GM12891 (cell line): ENCODE measurements around the gene RALGAPA2.
A peak's percentile ranks its signal among the peaks of the same experiment; 100 is the strongest.

ENCODE experiments used
- DNase-seq: peaks from one replicate; pipeline ENCODE4 v3.0.0; 2011; ENCODE audit warnings: low spot score; ENCODE audit not compliant: insufficient read length
- FAIRE-seq: peaks from 2 replicates; lab custom pipeline; 2011; peaks lifted over from hg19 to GRCh38; lab: Jason Lieb, UNC
- PAX5 ChIP-seq: IDR thresholded peaks from 2 replicates; pipeline ENCODE4 v1.6.1; 2011; ENCODE audit warnings: low read length, moderate library complexity, mild to moderate bottlenecking; ENCODE audit not compliant: insufficient read depth, severe bottlenecking
- POLR2A ChIP-seq: IDR thresholded peaks from 2 replicates; pipeline ENCODE4 v1.6.1; 2011; ENCODE audit warnings: low read depth, low read length, control low read depth
- POLR2AphosphoS5 ChIP-seq: IDR thresholded peaks from 2 replicates; pipeline ENCODE4 v1.6.1; 2011; ENCODE audit warnings: low read depth, low read length, control low read depth
- POU2F2 ChIP-seq: IDR thresholded peaks from 2 replicates; pipeline ENCODE4 v1.6.1; 2011; ENCODE audit warnings: low read depth, mild to moderate bottlenecking, control low read depth, low read length, moderate library complexity
- SPI1 ChIP-seq: IDR thresholded peaks from 2 replicates; pipeline ENCODE4 v1.6.1; 2011; ENCODE audit warnings: low read depth, low read length, control low read depth
- TAF1 ChIP-seq: IDR thresholded peaks from 2 replicates; pipeline ENCODE4 v1.6.1; 2011; ENCODE audit warnings: low read depth, low read length, control low read depth

The RALGAPA2 gene

DNA sequence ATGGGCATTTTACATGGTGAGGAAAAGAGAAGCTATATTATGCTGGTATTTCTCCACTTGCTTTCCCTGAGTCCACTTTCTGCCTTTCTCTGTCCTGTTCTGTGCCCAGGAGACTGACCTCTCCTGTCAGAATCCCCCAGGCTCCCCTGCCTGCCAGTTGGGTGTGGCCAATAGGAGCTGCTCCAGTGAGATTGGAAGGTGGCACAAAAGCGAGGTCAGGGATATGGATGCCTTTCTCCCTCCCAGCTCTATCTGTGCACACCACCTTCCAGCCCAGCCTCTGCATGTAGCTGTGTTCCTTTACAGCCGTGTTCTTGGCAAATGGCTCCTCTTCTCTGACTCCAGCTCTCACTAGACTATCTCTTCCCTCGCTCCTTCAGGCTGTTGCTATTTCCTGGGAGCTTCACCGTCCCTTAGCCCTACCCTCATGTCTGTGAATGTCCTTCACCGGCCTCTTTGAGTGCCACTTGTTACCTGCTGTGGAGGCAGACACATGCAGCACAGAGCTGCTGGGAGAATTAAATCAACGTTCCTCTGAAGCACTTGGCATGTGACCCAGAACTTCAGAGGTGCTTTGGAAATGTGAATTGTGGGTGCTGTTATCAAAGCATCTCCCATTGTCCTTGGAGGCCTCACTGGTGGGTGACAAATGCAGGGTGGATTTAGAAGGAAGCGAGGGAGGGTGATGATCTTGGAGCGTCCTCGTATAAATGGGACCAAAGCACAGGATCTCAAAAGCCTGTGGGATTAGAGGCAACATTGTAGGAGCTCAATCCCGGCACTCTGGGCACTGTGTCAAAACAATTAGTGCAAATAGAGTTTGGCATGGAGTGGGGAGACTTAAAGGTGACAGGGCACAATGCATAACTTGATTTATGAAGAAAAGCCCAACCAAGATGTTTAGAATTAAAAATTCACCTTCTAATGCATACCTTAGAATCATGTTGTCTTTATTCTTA is 28.9 kb upstream of the RALGAPA2 start:
- DNase-seq: no peak
- FAIRE-seq: no peak
- TF ChIP-seq POLR2AphosphoS5: no peak
- no peak for TF ChIP-seq TAF1
- TF ChIP-seq POLR2A: no peak
- TF ChIP-seq SPI1: no peak

- no peak for FAIRE-seq
- no peak for DNase-seq
- TF ChIP-seq PAX5 (no peak), TAF1 (no peak), POLR2A (no peak), POU2F2 (no peak), SPI1 (no peak), POLR2AphosphoS5 (no peak)
These were observed 28.1 kb upstream of the RALGAPA2 start for GRCh38 chr20:20740541-20740940.

DNA sequence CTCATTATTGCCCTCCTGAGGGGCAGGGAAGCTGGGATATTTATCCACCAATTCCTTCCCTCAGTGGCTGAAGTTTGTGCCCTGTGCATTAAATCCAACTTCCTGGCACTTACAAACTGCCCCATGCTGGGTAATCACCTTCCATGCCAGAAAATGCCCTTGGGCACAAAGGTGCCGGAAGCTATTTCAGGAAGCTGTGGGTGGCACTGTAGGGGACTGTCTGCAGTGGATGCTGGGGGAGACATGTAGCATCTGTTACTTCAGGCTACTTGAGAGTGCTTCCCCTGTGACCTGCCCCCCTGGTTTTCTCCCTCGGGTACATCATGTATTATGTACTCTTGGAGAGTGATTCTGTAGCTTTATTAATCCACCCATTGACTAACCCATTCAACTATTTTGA is 24.7 kb upstream of the RALGAPA2 start:
- FAIRE-seq (no peak), DNase-seq (no peak)
- TF ChIP-seq SPI1 (no peak), POLR2AphosphoS5 (no peak), TAF1 (no peak), POLR2A (no peak), PAX5 (no peak), POU2F2 (no peak)

DNA sequence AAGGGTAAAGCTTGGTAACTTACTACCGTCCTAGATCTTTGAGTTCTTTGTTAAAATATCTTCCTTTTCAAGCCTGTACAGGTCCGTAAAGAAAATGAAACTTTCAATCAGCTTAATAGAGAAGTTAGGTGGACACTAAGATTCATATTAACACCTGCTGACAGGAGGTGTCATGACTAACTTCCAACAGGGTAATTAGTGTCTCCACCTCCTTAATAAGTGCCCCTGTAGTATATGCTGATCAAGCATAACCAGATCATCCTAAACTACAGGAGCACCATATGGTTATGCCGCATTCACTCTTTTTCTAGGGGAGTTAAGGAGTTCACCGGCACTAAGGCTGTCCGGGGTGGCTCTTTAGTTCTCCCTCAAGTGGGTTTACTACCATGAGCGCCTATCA is 23.9 kb upstream of the RALGAPA2 start:
- DNase-seq: no peak
- TF ChIP-seq TAF1: no peak
- TF ChIP-seq POLR2A: no peak
- TF ChIP-seq PAX5: no peak
- no peak for TF ChIP-seq POLR2AphosphoS5
- TF ChIP-seq POU2F2: no peak
- no peak for TF ChIP-seq SPI1
- peak; percentile 52 for FAIRE-seq

DNA sequence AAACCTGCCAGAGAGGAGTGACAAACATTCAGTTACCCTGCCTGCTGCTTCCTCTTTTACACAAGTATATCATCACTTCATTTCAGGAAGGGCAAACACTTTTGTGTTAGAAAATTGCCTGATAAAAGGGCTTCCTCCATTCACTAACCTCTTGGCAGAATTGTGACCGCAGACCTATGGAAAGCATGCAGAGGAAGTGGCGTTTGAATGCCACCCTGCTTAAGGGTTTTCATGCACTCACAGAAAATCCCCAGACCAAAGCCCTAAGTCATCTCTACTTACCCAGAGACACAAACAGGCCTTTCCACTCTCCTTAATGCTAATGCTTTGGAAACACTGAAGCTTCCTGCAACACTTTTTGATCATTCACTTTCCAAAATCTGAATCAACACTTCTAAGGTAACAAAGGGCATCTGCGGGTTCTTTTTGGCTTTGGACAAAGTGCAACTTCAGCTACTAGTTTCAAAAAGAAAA is 22.1 kb upstream of the RALGAPA2 start:
- no peak for DNase-seq
- peak; percentile 9 for FAIRE-seq
- TF ChIP-seq POLR2A (no peak), SPI1 (peak; percentile 71), PAX5 (no peak)

DNA sequence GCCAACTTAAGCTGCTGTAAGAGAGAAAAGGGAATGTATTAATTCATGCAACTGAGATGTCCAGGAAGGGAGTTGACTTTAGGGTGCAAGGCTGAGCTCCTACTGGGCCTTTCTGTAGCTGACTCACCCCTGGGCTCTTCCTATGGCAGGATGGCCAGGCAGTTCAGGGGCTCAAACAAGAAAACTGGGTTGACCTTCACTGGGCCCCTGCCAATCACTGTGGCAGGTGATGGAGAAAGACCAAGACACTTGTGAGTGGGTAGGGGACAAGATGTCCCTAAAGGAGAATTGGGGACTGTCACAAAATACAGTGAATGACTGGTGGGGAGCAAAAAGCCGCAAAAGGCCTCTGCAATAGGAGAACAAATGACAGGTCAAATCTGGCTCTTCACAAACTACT is 21.5 kb upstream of the RALGAPA2 start:
- TF ChIP-seq SPI1 (no peak), POLR2A (no peak), POLR2AphosphoS5 (no peak), POU2F2 (no peak), TAF1 (no peak), PAX5 (no peak)
- no peak for FAIRE-seq
- no peak for DNase-seq

DNA sequence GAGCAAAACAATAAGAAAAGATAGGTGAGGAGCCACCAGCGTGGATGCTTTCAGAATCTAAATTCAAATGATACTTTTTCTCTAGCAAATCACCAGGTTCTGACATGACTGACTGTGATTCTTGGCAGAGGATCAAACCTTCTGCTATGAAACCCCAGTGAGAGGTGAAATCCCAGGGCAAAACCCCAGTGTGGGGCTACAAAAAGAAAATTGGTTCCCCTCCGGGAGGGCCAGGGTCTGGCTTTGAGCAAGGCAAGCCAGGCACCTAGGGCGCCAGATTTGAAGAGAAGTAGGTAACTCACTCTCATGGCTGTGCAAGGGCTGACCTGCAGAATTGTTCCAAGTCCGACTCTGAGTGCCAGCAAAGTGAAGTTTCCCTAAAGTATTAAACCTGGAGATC is 20.2 kb upstream of the RALGAPA2 start:
- DNase-seq (no peak), FAIRE-seq (no peak)
- TF ChIP-seq TAF1: no peak
- no peak for TF ChIP-seq SPI1
- TF ChIP-seq POLR2A: no peak
- no peak for TF ChIP-seq PAX5
- no peak for TF ChIP-seq POLR2AphosphoS5
- TF ChIP-seq POU2F2: no peak

DNA sequence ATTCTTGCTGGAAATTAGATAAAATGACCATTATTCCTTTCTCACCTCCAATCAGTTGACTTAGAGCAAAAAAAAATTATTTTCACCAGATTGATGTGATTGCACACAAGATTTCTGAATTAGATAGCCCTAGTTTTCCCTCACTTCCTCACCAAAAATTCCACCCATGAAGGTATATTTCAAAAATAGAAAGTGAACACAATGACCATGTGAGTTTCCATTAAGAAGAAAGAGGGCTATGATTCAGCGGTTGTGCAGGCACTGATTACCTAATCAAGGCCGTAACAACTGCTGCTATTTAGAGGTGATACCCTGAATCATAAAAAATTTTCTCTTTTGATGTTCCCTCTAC is 19.5 kb upstream of the RALGAPA2 start:
- TF ChIP-seq SPI1 (peak; percentile 41; the same call in 1 of the 2 replicates), PAX5 (no peak), POLR2A (no peak), POLR2AphosphoS5 (no peak), POU2F2 (no peak), TAF1 (no peak)
- no peak for DNase-seq
- no peak for FAIRE-seq

DNA sequence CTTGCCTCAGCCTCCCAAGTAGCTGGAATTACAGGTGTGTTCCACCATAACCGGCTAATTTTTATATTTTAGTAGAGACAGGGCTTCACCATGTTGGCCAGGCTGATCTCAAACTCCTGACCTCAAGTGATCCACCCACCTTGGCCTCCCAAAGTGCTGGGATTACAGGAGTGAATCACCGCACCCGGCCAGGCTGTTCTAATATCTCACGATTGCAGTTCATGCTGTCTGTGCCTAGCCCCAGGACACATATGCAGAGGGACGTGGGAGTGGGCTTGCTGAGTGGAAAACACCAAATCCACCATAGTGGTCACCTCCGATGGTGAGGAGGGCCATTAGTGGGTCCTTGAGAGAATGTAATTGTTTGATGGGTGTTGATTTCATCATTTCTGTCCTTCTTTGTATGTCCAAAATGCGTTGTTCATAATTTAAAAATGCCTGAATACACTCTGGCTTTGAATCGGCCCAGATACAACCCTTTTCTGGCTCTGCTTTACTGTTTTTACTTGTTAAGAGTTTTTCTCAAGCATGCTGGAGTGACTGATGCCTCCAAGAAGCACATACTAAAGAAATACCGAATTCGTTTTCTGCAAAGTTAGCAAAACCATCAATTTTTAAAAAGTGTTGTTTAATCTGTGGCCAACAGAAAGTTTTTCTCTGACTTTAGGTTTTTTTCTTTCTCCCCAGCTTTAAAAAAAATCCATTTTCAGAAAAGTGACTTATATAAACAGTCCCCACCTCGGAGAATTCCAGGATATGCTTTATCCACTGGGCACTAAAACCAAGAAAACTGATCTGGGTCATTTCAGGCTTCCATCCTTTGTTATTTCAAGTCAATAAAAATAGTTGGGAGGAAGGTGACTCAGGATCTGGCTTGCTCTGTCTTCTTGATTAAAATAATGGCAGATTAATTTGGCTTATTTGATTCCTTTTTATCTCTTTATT is 18.8 kb upstream of the RALGAPA2 start:
- DNase-seq: no peak
- no peak for TF ChIP-seq TAF1

More for the DNA sequence above, 18.8 kb upstream of the RALGAPA2 start:
- FAIRE-seq: no peak
